GM20000 (cell line): Measurements from ENCODE around the gene PLCB4.

Experiments
- DNase-seq: peaks from one replicate; pipeline ENCODE4 v3.0.0; 2012; ENCODE audit warnings: low spot score
- TF ChIP-seq, protein P1 (sequence below): IDR thresholded peaks from 2 replicates; pipeline ENCODE4 v1.5.1; 2012; ENCODE audit warnings: mild to moderate bottlenecking, control low read depth; ENCODE audit errors: extremely low read depth, missing control alignments

The PLCB4 gene

DNA sequence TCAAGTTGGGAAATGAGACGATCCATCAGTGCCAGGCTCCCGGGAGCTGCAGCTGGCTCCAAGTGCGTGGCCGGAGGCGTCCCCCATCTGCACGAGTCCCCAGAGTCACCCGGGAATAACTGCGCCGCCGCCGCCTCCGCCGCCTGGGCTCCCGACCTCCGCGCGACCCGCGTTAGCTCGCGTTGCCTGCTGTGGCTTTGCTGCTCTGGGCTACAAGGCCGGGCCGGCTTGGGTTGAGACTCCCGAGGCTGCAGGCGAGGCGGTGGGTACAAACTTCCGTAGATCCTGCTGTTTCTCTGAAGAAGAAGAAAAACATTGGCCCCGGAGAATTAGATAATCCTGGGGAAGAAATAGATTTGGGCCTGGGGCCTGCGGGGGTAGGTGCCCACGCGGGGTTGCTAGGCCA lies 438.1 kb downstream of the PLCB4 start:
- DNase-seq: no peak
- TF ChIP-seq, protein P1, sequence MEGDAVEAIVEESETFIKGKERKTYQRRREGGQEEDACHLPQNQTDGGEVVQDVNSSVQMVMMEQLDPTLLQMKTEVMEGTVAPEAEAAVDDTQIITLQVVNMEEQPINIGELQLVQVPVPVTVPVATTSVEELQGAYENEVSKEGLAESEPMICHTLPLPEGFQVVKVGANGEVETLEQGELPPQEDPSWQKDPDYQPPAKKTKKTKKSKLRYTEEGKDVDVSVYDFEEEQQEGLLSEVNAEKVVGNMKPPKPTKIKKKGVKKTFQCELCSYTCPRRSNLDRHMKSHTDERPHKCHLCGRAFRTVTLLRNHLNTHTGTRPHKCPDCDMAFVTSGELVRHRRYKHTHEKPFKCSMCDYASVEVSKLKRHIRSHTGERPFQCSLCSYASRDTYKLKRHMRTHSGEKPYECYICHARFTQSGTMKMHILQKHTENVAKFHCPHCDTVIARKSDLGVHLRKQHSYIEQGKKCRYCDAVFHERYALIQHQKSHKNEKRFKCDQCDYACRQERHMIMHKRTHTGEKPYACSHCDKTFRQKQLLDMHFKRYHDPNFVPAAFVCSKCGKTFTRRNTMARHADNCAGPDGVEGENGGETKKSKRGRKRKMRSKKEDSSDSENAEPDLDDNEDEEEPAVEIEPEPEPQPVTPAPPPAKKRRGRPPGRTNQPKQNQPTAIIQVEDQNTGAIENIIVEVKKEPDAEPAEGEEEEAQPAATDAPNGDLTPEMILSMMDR: no peak

DNA sequence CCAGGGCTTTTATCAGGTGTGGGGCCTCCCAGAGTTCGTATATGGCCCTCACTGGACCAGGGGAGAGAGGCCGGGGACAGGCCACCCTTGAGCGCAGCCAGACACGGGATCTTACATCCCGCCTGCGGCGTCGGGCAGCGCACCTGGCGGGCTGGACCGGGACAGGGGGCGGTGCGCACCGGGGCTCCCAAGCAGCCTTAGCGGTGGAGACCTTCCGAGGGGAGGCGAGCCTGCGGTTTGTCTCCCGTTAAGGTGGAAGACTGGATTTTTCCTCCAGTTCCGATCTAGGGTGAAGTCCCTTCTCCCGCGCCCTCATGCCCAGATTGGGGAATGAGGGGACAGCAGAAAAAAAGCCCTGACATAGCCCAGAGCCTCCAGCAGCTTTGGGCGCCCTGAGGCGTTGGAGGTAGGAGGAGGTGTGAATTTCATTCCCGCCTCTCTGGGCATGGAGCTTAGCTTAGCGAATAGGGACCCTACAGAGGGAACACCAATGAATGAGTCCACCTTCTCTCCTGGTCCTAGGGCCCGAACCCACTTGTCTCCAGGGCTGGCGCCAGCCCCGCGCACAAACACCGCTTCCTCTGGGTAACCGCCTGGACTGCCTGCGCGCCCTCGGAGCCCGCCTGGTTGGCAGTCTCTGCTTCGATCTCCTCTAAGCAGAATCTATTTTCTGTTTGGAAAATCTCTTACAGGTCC lies 438.8 kb downstream of the PLCB4 start:
- DNase-seq: no peak
- TF ChIP-seq, protein P1: no peak

DNA sequence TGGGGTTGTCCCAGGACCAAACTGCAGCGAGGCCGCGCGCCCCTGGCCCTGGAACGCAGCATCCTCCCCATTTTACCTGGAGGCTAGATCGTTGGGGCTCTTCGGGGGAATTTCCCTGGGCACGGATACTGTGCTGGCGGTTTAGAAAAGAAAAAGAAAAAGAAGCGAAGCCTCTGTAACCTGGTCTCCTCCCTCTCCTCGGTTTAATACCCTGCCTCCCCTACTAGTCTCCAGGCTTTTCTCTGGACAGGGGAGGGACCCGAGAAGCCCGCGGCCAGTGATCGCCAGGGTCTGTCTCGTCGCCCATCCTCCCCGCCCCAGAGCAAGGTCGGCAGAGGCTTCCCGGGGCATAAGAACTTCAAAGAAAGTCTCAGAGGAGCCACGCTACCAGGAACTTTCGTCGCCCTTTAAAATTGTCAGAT lies 439.4 kb downstream of the PLCB4 start:
- TF ChIP-seq, protein P1: no peak
- no peak for DNase-seq

DNA sequence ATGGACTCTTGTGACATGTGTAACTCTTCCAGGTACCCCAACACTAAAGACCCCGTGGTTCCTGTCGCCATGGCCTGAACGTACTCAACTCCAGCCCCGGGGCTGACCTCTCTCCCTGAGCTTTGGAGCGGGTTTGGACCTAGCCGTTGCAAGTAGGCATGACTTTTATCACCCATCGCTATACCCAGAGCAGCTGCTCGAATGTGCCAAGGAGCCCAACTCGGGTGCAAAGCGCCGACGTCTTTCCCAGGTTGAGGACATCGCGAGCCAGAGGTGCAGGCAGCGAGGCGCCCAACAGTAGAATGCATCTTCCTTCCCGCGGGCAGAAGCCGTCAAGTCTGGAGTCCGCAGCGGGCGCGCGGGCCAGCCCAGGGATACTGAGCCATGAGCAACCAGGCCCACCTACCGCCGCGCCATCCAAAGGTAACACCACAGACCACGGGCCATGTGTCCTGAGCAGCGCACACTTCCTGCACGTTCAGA lies 439.9 kb downstream of the PLCB4 start:
- no peak for DNase-seq
- TF ChIP-seq, protein P1: no peak

GRCh38 chr20:9509246-9509645 lies 440.4 kb downstream of the PLCB4 start:
- no peak for DNase-seq
- TF ChIP-seq, protein P1: no peak

DNA sequence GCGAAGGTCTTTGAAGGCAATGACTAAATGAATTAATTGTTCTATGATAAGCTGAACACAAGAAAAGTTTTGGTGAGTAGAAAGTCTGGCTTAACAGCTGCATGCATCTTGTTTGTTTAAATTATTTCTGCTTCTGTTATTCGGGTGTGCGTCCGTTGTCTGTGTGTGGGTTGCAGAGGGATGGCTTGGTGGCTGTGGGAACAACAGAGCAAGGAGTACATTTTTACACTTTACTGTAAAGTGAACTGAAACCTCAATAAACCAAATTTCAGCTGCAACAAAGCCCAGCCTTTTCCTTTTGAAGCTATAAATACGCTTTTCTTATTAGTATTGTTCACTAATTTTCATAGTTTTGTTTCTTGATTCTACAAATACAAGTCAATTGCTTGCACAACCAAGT lies 442.0 kb downstream of the PLCB4 start:
- no peak for DNase-seq
- TF ChIP-seq, protein P1: no peak

DNA sequence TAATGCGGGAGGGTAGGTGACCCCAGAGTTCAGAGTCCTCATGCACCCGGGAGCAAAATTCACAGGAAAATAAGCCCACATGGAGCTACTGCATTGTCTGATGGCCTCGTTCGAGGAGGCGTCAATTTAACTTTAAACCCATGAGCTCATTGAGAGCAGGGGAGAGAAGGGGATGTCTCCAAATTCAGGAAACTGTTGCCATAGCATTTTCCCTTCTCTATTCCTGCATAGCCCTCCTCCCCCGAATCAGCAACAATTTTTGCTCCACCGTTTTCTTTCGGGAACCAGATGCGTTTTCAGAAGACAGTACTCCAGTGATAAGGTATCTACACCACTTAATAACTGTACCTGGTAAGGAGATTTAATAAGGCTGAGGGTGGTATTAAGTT lies 445.2 kb downstream of the PLCB4 start:
- DNase-seq: no peak
- TF ChIP-seq, protein P1: no peak
